Myocyte (in vitro differentiated cells): ENCODE results near the gene SHLD3. TPM values are rescaled to one million over a fixed set of nuclear protein-coding genes. Genes with fewer than 3 reads are reported as not detected.
"Not testable (repeated sequence)": the region's sequence is repeated elsewhere in the genome, so short reads cannot be mapped to it uniquely, and the experiment has no call there.

Experiments used
- DNase-seq: peaks from one replicate; pipeline ENCODE4 v3.0.0-alpha.2; 2012; ENCODE audit warnings: low read depth
- polyA plus RNA-seq: library from polyadenylated mRNA; unstranded; fragments of >200 nt; gene quantifications from one replicate; pipeline ENCODE4 v1.2.1, GENCODE V29; 2012; ENCODE audit warnings: missing spikeins
- total RNA-seq: library from RNA; depleted of rRNA; stranded (reverse); fragments of >200 nt; gene quantifications from 2 replicates; pipeline ENCODE4 v1.2.3, GENCODE V29; 2014

Gene SHLD3
- 2.5 TPM in 2 replicates for total RNA-seq
- polyA plus RNA-seq = 1.0 TPM

GRCh38 chr5:65624571-65625555 is at the start of gene SHLD3, which contains the start of gene TRAPPC13:
SHLD3 (plus strand) TSS chr5:65625027; CDS start chr5:65629588, 4,561 bp downstream.
TRAPPC13 (plus strand) TSS chr5:65625027; CDS start chr5:65625061, 34 bp downstream.
- DNase-seq = peak; percentile 92

GRCh38 chr5:65577141-65577540 is 47.7 kb upstream of the SHLD3 start:
- DNase-seq = no peak

GRCh38 chr5:65588694-65589093 is 36.1 kb upstream of the SHLD3 start:
- DNase-seq = no peak

- DNase-seq = not testable (repeated sequence)
Measured at GRCh38 chr5:65601761-65602160, 23.1 kb upstream of the SHLD3 start.

GRCh38 chr5:65611524-65611923 is 13.3 kb upstream of the SHLD3 start:
- no peak for DNase-seq

GRCh38 chr5:65612298-65612907 is 12.4 kb upstream of the SHLD3 start:
- DNase-seq = no peak

GRCh38 chr5:65620021-65620420 is 4.8 kb upstream of the SHLD3 start:
- no peak for DNase-seq

- not testable (repeated sequence) for DNase-seq
Measured at GRCh38 chr5:65621961-65622360, 2.9 kb upstream of the SHLD3 start.

GRCh38 chr5:65623482-65623881 is 1.3 kb upstream of the SHLD3 start:
- DNase-seq = no peak

GRCh38 chr5:65624025-65624570 is 729 bp upstream of the SHLD3 start, which contains the start of gene TRIM23:
TRIM23 (minus strand) TSS chr5:65624333; CDS start chr5:65624274, 59 bp downstream.
- DNase-seq = peak; percentile 96

- peak; percentile 3 for DNase-seq
Measured at GRCh38 chr5:65625743-65626142, 916 bp downstream of the SHLD3 start.

GRCh38 chr5:65630981-65631380 is 6.2 kb downstream of the SHLD3 start:
- DNase-seq = no peak

GRCh38 chr5:65640240-65640639 is 15.4 kb downstream of the SHLD3 start:
- DNase-seq = no peak

- no peak for DNase-seq
Measured at GRCh38 chr5:65646938-65647337, 22.1 kb downstream of the SHLD3 start.

- DNase-seq = no peak
Measured at GRCh38 chr5:65647941-65648340, 23.1 kb downstream of the SHLD3 start.

- no peak for DNase-seq
Measured at GRCh38 chr5:65651144-65651543, 26.3 kb downstream of the SHLD3 start.

GRCh38 chr5:65654713-65655112 is 29.9 kb downstream of the SHLD3 start:
- DNase-seq = no peak

- DNase-seq = peak; percentile 56
Measured at GRCh38 chr5:65663804-65664521, 39.1 kb downstream of the SHLD3 start.

- DNase-seq = no peak
Measured at GRCh38 chr5:65668696-65669095, 43.9 kb downstream of the SHLD3 start.

- DNase-seq = no peak
Measured at GRCh38 chr5:65672796-65673195, 48.0 kb downstream of the SHLD3 start.

GRCh38 chr5:65674749-65675148 is 49.9 kb downstream of the SHLD3 start:
- DNase-seq = peak; percentile 36
